ENCODE data around the gene DNAH6.

DNAH6 gene

GRCh38 chr2:84844141-84844540 is 327.8 kb downstream of the DNAH6 start:
- ChIA-PET CTCF (interaction anchor here (1.0 to 1.3 kb wide), 2 partner anchors 14 to 18 kb away, joined by 3 read pairs; no protein-coding TSS in a partner anchor), POLR2A (no interaction called here)
- H3K4me3 ChIP-seq (ENCODE audit: low read depth, low read length), result no peak overlapping the region
- TF ChIP-seq, protein P1, sequence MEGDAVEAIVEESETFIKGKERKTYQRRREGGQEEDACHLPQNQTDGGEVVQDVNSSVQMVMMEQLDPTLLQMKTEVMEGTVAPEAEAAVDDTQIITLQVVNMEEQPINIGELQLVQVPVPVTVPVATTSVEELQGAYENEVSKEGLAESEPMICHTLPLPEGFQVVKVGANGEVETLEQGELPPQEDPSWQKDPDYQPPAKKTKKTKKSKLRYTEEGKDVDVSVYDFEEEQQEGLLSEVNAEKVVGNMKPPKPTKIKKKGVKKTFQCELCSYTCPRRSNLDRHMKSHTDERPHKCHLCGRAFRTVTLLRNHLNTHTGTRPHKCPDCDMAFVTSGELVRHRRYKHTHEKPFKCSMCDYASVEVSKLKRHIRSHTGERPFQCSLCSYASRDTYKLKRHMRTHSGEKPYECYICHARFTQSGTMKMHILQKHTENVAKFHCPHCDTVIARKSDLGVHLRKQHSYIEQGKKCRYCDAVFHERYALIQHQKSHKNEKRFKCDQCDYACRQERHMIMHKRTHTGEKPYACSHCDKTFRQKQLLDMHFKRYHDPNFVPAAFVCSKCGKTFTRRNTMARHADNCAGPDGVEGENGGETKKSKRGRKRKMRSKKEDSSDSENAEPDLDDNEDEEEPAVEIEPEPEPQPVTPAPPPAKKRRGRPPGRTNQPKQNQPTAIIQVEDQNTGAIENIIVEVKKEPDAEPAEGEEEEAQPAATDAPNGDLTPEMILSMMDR (IDR thresholded peaks at IDR 0.05; ENCODE audit: insufficient read depth, low read length, missing control alignments), result no peak
- DNase-seq (ENCODE audit: low read depth, low spot score), result no peak

- CTCF ChIA-PET, result interaction anchor here (0.7 to 2.2 kb wide), 3 partner anchors 12 to 80 kb away, joined by 3 to 8 read pairs (median 3); partner anchors contain the start of gene TRABD2A
- no peak overlapping the region for H3K4me3 ChIP-seq (ENCODE audit: low read depth, low read length)
- POLR2A ChIA-PET, result no interaction called here
- TF ChIP-seq, protein P1 (IDR thresholded peaks at IDR 0.05; ENCODE audit: insufficient read depth, low read length, missing control alignments), result no peak
- DNase-seq (ENCODE audit: low read depth, low spot score), result no peak
These were observed 329.9 kb downstream of the DNAH6 start for GRCh38 chr2:84846041-84846663.

- no peak overlapping the region for H3K4me3 ChIP-seq (ENCODE audit: low read depth, low read length)
- ChIA-PET POLR2A (no interaction called here), CTCF (interaction anchor here (1.4 to 2.2 kb wide), 2 partner anchors 11 to 79 kb away, joined by 3 to 8 read pairs; no protein-coding TSS in a partner anchor)
- TF ChIP-seq, protein P1 (IDR thresholded peaks at IDR 0.05; ENCODE audit: insufficient read depth, low read length, missing control alignments), result no peak
- DNase-seq (ENCODE audit: low read depth, low spot score), result no peak
These were observed 330.4 kb downstream of the DNAH6 start for GRCh38 chr2:84846741-84847142.

DNA sequence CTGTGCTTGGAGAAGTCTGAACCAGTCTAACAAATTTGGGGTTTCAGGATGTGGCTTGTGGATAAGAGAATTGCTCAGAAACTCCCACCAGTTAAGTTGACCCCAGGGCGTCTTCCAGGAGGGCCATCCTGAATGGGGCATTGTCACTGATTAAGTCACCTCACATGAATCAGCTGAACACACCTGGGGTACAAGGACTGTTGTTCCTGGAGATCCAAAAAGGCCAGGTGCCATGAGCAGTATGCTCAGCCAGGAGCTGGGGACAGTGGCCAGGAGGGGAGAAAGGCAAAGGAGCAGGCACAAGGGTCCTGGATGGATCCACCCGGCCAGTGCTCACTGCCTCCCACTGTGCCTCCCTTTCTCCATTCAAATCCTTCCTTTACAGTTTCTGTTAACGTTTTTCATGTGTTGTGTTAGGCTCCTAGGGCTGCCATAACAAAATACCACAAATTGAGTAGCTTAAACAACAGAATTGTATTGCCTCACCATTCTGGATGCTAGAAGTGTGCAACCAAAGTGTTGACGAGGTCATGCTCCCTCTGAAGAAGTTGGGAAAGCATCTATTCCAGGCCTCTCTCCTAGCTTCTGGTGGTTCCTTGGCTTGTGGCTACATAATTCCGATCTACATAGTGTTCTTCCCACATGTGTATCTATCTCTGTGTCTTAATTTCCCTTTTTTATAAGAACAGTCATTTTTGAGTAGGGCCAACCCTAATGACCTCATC is 331.2 kb downstream of the DNAH6 start:
- TF ChIP-seq, protein P1 (IDR thresholded peaks at IDR 0.05; ENCODE audit: insufficient read depth, low read length, missing control alignments), result no peak
- ChIA-PET POLR2A (no interaction called here), CTCF (interaction anchor here (1.4 to 2.2 kb wide), 2 partner anchors 10 to 78 kb away, joined by 3 to 8 read pairs; no protein-coding TSS in a partner anchor)
- no peak for DNase-seq (ENCODE audit: low read depth, low spot score)
- H3K4me3 ChIP-seq (ENCODE audit: low read depth, low read length), result no peak overlapping the region

- H3K4me3 ChIP-seq (ENCODE audit: low read depth, low read length), result no peak overlapping the region
- no peak for DNase-seq (ENCODE audit: low read depth, low spot score)
- TF ChIP-seq, protein P1 (IDR thresholded peaks at IDR 0.05; ENCODE audit: insufficient read depth, low read length, missing control alignments), result no peak
- ChIA-PET POLR2A (no interaction called here), CTCF (interaction anchor here (1.7 kb wide), 1 partner anchor 8 kb away, joined by 5 read pairs; no protein-coding TSS in a partner anchor)
These were observed 333.1 kb downstream of the DNAH6 start for GRCh38 chr2:84849271-84849952.

GRCh38 chr2:84850471-84850870 is 334.2 kb downstream of the DNAH6 start:
- no peak overlapping the region for H3K4me3 ChIP-seq (ENCODE audit: low read depth, low read length)
- ChIA-PET CTCF (interaction anchor here (1.7 kb wide), 1 partner anchor 9 kb away, joined by 5 read pairs; no protein-coding TSS in a partner anchor), POLR2A (no interaction called here)
- TF ChIP-seq, protein P1 (IDR thresholded peaks at IDR 0.05; ENCODE audit: insufficient read depth, low read length, missing control alignments), result no peak
- no peak for DNase-seq (ENCODE audit: low read depth, low spot score)

All from AG04449 (cell line).